Adrenal gland (tissue), 12 donors: ENCODE results near the gene CAMK1. TPM values are rescaled to one million over a fixed set of nuclear protein-coding genes. Genes with fewer than 3 reads are reported as not detected.
"Not testable (repeated sequence)": the region's sequence is repeated elsewhere in the genome, so short reads cannot be mapped to it uniquely, and the experiment has no call there.

Experiments used
- DNase-seq, 7 donors: peaks; one replicate each; pipeline ENCODE4 v3.0.0-alpha.2; 2019 to 2020
- H3K27ac ChIP-seq, 5 donors: fragments of 200-600 bp; sonication (generic) in 4 of 5; 1 replicate in 3 of 5; 2 replicates in 2 of 5; pipeline versions ENCODE4 v1.5.1 to v1.8.0; 2016 to 2020; ENCODE audit warnings: mild to moderate bottlenecking in 1 of 5
- H3K27me3 ChIP-seq: fragments of 200-600 bp; 2 replicates; pipeline ENCODE4 v1.8.0; 2021
- H3K36me3 ChIP-seq, 2 donors: fragments of 200-600 bp; replicated peaks in 1 of 2; 1 replicate in 1 of 2; 2 replicates in 1 of 2; pipeline versions ENCODE4 v1.5.1 to v1.8.0; 2018 to 2022
- H3K4me1 ChIP-seq, 2 donors: fragments of 200-600 bp; replicated peaks in 1 of 2; 1 replicate in 1 of 2; 2 replicates in 1 of 2; pipeline versions ENCODE4 v1.5.1 to v1.8.0; 2018 to 2021
- H3K4me3 ChIP-seq, 4 donors: fragments of 200-600 bp; sonication (generic) in 3 of 4; one replicate each; pipeline ENCODE4 v1.5.1; 2016 to 2018
- H3K9me3 ChIP-seq, 3 donors: fragments of 200-600 bp; sonication (generic) in 1 of 3; replicated peaks in 1 of 3; 1 replicate in 2 of 3; 2 replicates in 1 of 3; pipeline versions ENCODE4 v1.5.1 to v1.8.0; 2016 to 2021
- CTCF ChIP-seq, 6 experiments: fragments of 450-650 bp in 4 of 6; fragments of 200-600 bp in 2 of 6; sonication (generic) in 1 of 6; IDR thresholded peaks; 1 replicate in 5 of 6; 2 replicates in 1 of 6; pipeline versions ENCODE4 v1.5.1 to v1.8.0; 2016 to 2021; ENCODE audit warnings: antibody characterized with exemption in 6 of 6, mild to moderate bottlenecking in 2 of 6, moderate library complexity in 1 of 6
- POLR2A ChIP-seq, 2 donors: fragments of 450-650 bp; IDR thresholded peaks; one replicate each; pipeline ENCODE4 v1.6.1; 2017; ENCODE audit warnings: antibody characterized with exemption in 2 of 2, mild to moderate bottlenecking in 2 of 2, moderate library complexity in 1 of 2
- WGBS, 4 donors: extraction: QIAGEN DNeasy Blood & Tissue Kit in 2 of 4; methylation state at CpG; one replicate each; pipeline versions ENCODE4 v1.1.5 to v1.1.7; 2013 to 2017; 5-methylcytosine and 5-hydroxymethylcytosine counted together
- intact Hi-C, 2 donors: fragments of 100-400 bp; cut with DNase I; formaldehyde crosslinking; loops; one replicate each; pipeline versions ENCODE4 v1.14.1 to v1.15.0; 2022 to 2023
- polyA plus RNA-seq, 3 donors: library from polyadenylated mRNA; stranded (reverse); fragments of 200-250 nt in 2 of 3; fragments of 350-450 nt in 1 of 3; fragmentation: Illumina TruSeq in 1 of 3; extraction: RNeasy Lipid Tissue Mini Kit (QIAGEN cat#74804) in 1 of 3; gene quantifications; one replicate each; pipeline ENCODE4 v1.2.3, GENCODE V29; 2013 to 2014
- total RNA-seq, 9 donors: library from RNA; depleted of rRNA in 4 of 9; stranded (reverse); fragments of >200 nt in 4 of 9; fragments of 120-200 nt in 1 of 9; fragmentation: NEBNext Ultra II Directional in 1 of 9; extraction: Animal tissue kit (Norgen Biotek cat#: 25700) in 1 of 9; gene quantifications; one replicate each; pipeline versions ENCODE4 v1.1.0 to v1.2.4, GENCODE V29; 2013 to 2023
- donor health status: healthy with polysubstance abuse.
- donor health status: Bipolar disorder and iron deficiency.
- donor health status: DM: yes; HTN: yes; CAD: no.
- donor health status: DM: no; HTN: no; CAD: no.
- donor health status: DM: no; HTN: no; CAD: no.
- donor health status: DM: yes; HTN: yes; CAD: no.

CAMK1 gene
- total and polyA plus RNA-seq, 12 donors: 12.7 to 281 (median 176) TPM

- no peak for DNase-seq
These were observed 7.3 kb upstream of the CAMK1 start for GRCh38 chr3:9776896-9777693.

GRCh38 chr3:9771007-9771406, 1.3 kb upstream of the CAMK1 start:
- H3K4me3 ChIP-seq: peak overlapping the region in 1 of 4 donors; percentile 73
- H3K36me3 ChIP-seq, H3K27me3 ChIP-seq, intact Hi-C loops, H3K9me3 ChIP-seq, DNase-seq: not testable (repeated sequence)
- 57 to 80% (median 76%) methylated on average over 2 of the region's 2 CpGs for WGBS, 4 donors
- peaks cover 37 to 58% of the 10 kb centered on the region in 2 donors for H3K4me1 ChIP-seq
- peak overlapping the region in 3 of 5 donors; percentile 58 to 92 (median 77) for H3K27ac ChIP-seq

More at GRCh38 chr3:9776896-9777693, 7.3 kb upstream of the CAMK1 start:
- Histone ChIP-seq H3K27ac (peak overlapping the region in 3 of 5 donors; percentile 39 to 73 (median 64)), H3K9me3 (no peaks in the 10 kb centered on the region), H3K4me3 (no peak overlapping the region), H3K4me1 (peaks cover 23 to 58% of the 10 kb centered on the region in 2 donors), H3K27me3 (no peaks in the 10 kb centered on the region), H3K36me3 (peaks cover 0 to 10% of the 10 kb centered on the region in 2 donors)
- intact Hi-C loops: no loop called here
- 76 to 79% (median 77%) methylated on average over 4 to 5 of the region's 5 CpGs for WGBS, 4 donors
- no peak for TF ChIP-seq POLR2A (IDR thresholded peaks at IDR 0.05)
- TF ChIP-seq CTCF (IDR thresholded peaks at IDR 0.05): no peak

GRCh38 chr3:9770276-9770812, 597 bp upstream of the CAMK1 start:
- intact Hi-C loops: no loop called here
- peak; percentile 95 to 98 (median 97) for DNase-seq
- Histone ChIP-seq H3K27ac (peak overlapping the region; percentile 58 to 92 (median 77)), H3K36me3 (peaks cover 0 to 12% of the 10 kb centered on the region in 2 donors), H3K4me1 (peaks cover 37 to 61% of the 10 kb centered on the region in 2 donors), H3K9me3 (no peaks in the 10 kb centered on the region), H3K27me3 (no peaks in the 10 kb centered on the region), H3K4me3 (peak overlapping the region in 2 of 4 donors; percentile 36 to 73)
- WGBS, 4 donors: 2 to 11% (median 7%) methylated on average over 13 to 15 of the region's 15 CpGs
- TF ChIP-seq POLR2A (IDR thresholded peaks at IDR 0.05) (peak in 1 of 2 donors; percentile 2), CTCF (IDR thresholded peaks at IDR 0.05) (no peak)

- Histone ChIP-seq H3K27ac (peak overlapping the region in 3 of 5 donors; percentile 77 to 92 (median 89)), H3K9me3 (no peaks in the 10 kb centered on the region), H3K27me3 (no peaks in the 10 kb centered on the region), H3K4me1 (peaks cover 37 to 49% of the 10 kb centered on the region in 2 donors), H3K4me3 (peak overlapping the region in 3 of 4 donors; percentile 36 to 92 (median 73)), H3K36me3 (peaks cover 0 to 19% of the 10 kb centered on the region in 2 donors)
- DNase-seq: no peak
- TF ChIP-seq POLR2A (IDR thresholded peaks at IDR 0.05): no peak
- TF ChIP-seq CTCF (IDR thresholded peaks at IDR 0.05): no peak
- WGBS, 4 donors: 23 to 42% (median 35%) methylated on average over 5 of the region's 5 CpGs
- intact Hi-C loops: no loop called here
These were observed 735 bp downstream of the CAMK1 start for GRCh38 chr3:9769012-9769411.
